NB4 (cell line): ENCODE data around the gene PANX3.

ENCODE experiments used
- CTCF ChIP-seq: IDR thresholded peaks from one replicate; pipeline ENCODE4 v1.5.1; 2012; ENCODE audit warnings: low read depth, low read length
- MAX ChIP-seq: IDR thresholded peaks from 2 replicates; pipeline ENCODE4 v1.6.1; 2011; ENCODE audit warnings: low read depth, low read length
- MYC ChIP-seq: IDR thresholded peaks from 2 replicates; pipeline ENCODE4 v1.6.1; 2011; ENCODE audit warnings: low read depth, low read length
- POLR2A ChIP-seq: IDR thresholded peaks from 2 replicates; pipeline ENCODE4 v1.6.1; 2011; ENCODE audit warnings: mild to moderate bottlenecking; ENCODE audit not compliant: insufficient read length; ENCODE audit errors: extremely low read depth

- TF ChIP-seq POLR2A (no peak), CTCF (no peak), MYC (no peak), MAX (no peak)
These were observed at the start of gene PANX3 for GRCh38 chr11:124611064-124611463.
